Vagina (tissue), 2 donors: ENCODE results near the gene CDK1. TPM values are rescaled to one million over a fixed set of nuclear protein-coding genes. Genes with fewer than 3 reads are reported as not detected.

Source experiments
- DNase-seq, 2 donors: peaks; one replicate each; pipeline ENCODE4 v3.0.0-alpha.2; 2017; ENCODE audit errors: extremely low spot score in 2 of 2
- H3K27ac ChIP-seq: fragments of 200-600 bp; sonication (generic); one replicate; pipeline ENCODE4 v1.5.1; 2019
- H3K27me3 ChIP-seq: fragments of 200-600 bp; sonication (generic); one replicate; pipeline ENCODE4 v1.5.1; 2019
- H3K36me3 ChIP-seq, 2 donors: fragments of 200-600 bp; sonication (generic); one replicate each; pipeline ENCODE4 v1.5.1; 2017 to 2019
- H3K4me1 ChIP-seq: fragments of 200-600 bp; sonication (generic); one replicate; pipeline ENCODE4 v1.5.1; 2019
- H3K4me3 ChIP-seq, 2 donors: fragments of 200-600 bp; sonication (generic); 1 replicate in 1 of 2; 2 replicates in 1 of 2; pipeline ENCODE4 v1.5.1; 2016 to 2019
- H3K9me3 ChIP-seq: fragments of 200-600 bp; sonication (generic); one replicate; pipeline ENCODE4 v1.5.1; 2019
- CTCF ChIP-seq, 3 experiments: fragments of 450-650 bp in 2 of 3; fragments of 200-600 bp in 1 of 3; sonication (generic) in 1 of 3; IDR thresholded peaks; one replicate each; pipeline ENCODE4 v1.5.1; 2017 to 2019; ENCODE audit warnings: antibody characterized with exemption in 3 of 3, mild to moderate bottlenecking in 2 of 3, moderate library complexity in 2 of 3
- POLR2A ChIP-seq, 2 donors: fragments of 450-650 bp; IDR thresholded peaks; one replicate each; pipeline ENCODE4 v1.6.1; 2017; ENCODE audit warnings: antibody characterized with exemption in 2 of 2, mild to moderate bottlenecking in 2 of 2, moderate library complexity in 2 of 2
- POLR2AphosphoS5 ChIP-seq, 2 donors: sonication (generic); formaldehyde crosslinking; IDR thresholded peaks; one replicate each; pipeline ENCODE4 v1.9.0; 2017; ENCODE audit warnings: antibody characterized with exemption in 2 of 2, mild to moderate bottlenecking in 2 of 2, low read depth in 1 of 2; ENCODE audit not compliant: insufficient read depth in 1 of 2
- intact Hi-C: fragments of 100-400 bp; cut with DNase I; formaldehyde crosslinking; loops from one replicate; pipeline ENCODE4 v1.15.1; 2023
- total RNA-seq: library from RNA; depleted of rRNA; stranded (reverse); fragments of >200 nt; gene quantifications from one replicate; pipeline ENCODE4 v1.2.3, GENCODE V29; 2016

The CDK1 gene
- total RNA-seq, 1 donor from 2014 or later, result 10.8 TPM

DNA sequence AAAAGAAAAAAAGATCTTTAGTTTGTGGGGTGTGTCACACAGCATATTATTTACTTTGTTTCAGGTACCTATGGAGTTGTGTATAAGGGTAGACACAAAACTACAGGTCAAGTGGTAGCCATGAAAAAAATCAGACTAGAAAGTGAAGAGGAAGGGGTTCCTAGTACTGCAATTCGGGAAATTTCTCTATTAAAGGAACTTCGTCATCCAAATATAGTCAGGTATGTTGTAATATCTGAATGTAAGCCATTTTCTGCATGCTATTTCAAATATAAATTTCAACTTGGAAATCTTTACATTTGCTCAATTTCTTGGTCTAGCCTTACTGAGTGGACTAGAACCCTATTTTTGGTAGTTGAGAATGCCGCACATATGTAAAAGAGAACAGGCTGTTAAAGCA lies 6.4 kb downstream of the CDK1 start:
- TF ChIP-seq POLR2AphosphoS5 (IDR thresholded peaks at IDR 0.05; ENCODE audit: insufficient read depth in 1 of 2, low read depth in 1 of 2), result no peak
- no peak for TF ChIP-seq POLR2A (IDR thresholded peaks at IDR 0.05)
- no peak for TF ChIP-seq CTCF (IDR thresholded peaks at IDR 0.05)
- H3K9me3 ChIP-seq, result no peaks in the 10 kb centered on the region
- H3K36me3 ChIP-seq, result no peaks in the 10 kb centered on the region
- DNase-seq, result no peak
- no peak overlapping the region for H3K4me3 ChIP-seq
- intact Hi-C loops, result no loop called here
- no peaks in the 10 kb centered on the region for H3K27me3 ChIP-seq
- H3K4me1 ChIP-seq, result no peaks in the 10 kb centered on the region
- H3K27ac ChIP-seq, result no peak overlapping the region

- no peak overlapping the region for H3K4me3 ChIP-seq
- no peak for TF ChIP-seq CTCF (IDR thresholded peaks at IDR 0.05)
- TF ChIP-seq POLR2A (IDR thresholded peaks at IDR 0.05), result no peak
- TF ChIP-seq POLR2AphosphoS5 (IDR thresholded peaks at IDR 0.05; ENCODE audit: insufficient read depth in 1 of 2, low read depth in 1 of 2), result no peak
- DNase-seq, result no peak
- H3K4me1 ChIP-seq, result no peaks in the 10 kb centered on the region
- H3K27me3 ChIP-seq, result no peaks in the 10 kb centered on the region
- H3K9me3 ChIP-seq, result no peaks in the 10 kb centered on the region
- intact Hi-C loops, result no loop called here
- no peak overlapping the region for H3K27ac ChIP-seq
- no peaks in the 10 kb centered on the region for H3K36me3 ChIP-seq
Measured at GRCh38 chr10:60788544-60788943, 10.3 kb downstream of the CDK1 start.

- Histone ChIP-seq H3K4me3 (no peak overlapping the region), H3K27ac (no peak overlapping the region), H3K27me3 (no peaks in the 10 kb centered on the region), H3K36me3 (no peaks in the 10 kb centered on the region), H3K9me3 (no peaks in the 10 kb centered on the region), H3K4me1 (no peaks in the 10 kb centered on the region)
- intact Hi-C loops, result no loop called here
- no peak for TF ChIP-seq POLR2AphosphoS5 (IDR thresholded peaks at IDR 0.05; ENCODE audit: insufficient read depth in 1 of 2, low read depth in 1 of 2)
- TF ChIP-seq CTCF (IDR thresholded peaks at IDR 0.05), result no peak
- no peak for TF ChIP-seq POLR2A (IDR thresholded peaks at IDR 0.05)
- no peak for DNase-seq
Measured at GRCh38 chr10:60789340-60789739, 11.1 kb downstream of the CDK1 start.

DNA sequence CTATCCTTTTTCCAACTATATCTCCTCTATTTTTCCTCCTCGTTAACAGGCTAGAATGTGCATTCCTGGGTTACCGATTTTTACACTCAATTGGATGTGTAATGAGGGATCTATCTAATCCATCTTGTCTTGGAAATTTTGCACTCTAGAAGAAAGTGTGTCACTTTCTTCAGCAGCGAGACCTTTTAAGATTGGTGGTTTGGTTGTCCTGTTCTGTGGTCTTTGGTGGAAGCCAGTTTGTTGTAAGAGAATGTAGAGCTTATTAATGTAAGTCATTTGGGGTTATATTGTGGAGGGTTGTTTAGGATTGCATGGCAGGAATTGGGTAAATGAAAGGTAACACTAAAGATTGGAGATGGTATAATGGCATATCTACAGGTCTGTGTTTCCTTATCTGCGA lies 16.7 kb downstream of the CDK1 start:
- Histone ChIP-seq H3K27me3 (no peaks in the 10 kb centered on the region), H3K36me3 (no peaks in the 10 kb centered on the region), H3K9me3 (no peaks in the 10 kb centered on the region), H3K27ac (no peak overlapping the region), H3K4me3 (no peak overlapping the region), H3K4me1 (no peaks in the 10 kb centered on the region)
- no peak for DNase-seq
- intact Hi-C loops, result no loop called here
- no peak for TF ChIP-seq POLR2A (IDR thresholded peaks at IDR 0.05)
- no peak for TF ChIP-seq CTCF (IDR thresholded peaks at IDR 0.05)
- no peak for TF ChIP-seq POLR2AphosphoS5 (IDR thresholded peaks at IDR 0.05; ENCODE audit: insufficient read depth in 1 of 2, low read depth in 1 of 2)

GRCh38 chr10:60795465-60796202 lies 17.4 kb downstream of the CDK1 start:
- Histone ChIP-seq H3K36me3 (no peaks in the 10 kb centered on the region), H3K9me3 (no peaks in the 10 kb centered on the region), H3K4me1 (peaks cover under 1% of the 10 kb centered on the region), H3K4me3 (no peak overlapping the region), H3K27me3 (no peaks in the 10 kb centered on the region), H3K27ac (no peak overlapping the region)
- intact Hi-C loops, result no loop called here
- DNase-seq, result no peak
- no peak for TF ChIP-seq CTCF (IDR thresholded peaks at IDR 0.05)
